ENCODE results near the gene PRDM16.
"Not testable (repeated sequence)": the region's sequence is repeated elsewhere in the genome, so short reads cannot be mapped to it uniquely, and the experiment has no call there.

The PRDM16 gene

GRCh38 chr1:3226191-3226590 lies 157.2 kb downstream of the PRDM16 start:
- no peak for DNase-seq (ENCODE audit: low read depth, low spot score)

- no peak for DNase-seq (ENCODE audit: low read depth, low spot score)
Observed at GRCh38 chr1:3226701-3227350, 157.8 kb downstream of the PRDM16 start.

DNA sequence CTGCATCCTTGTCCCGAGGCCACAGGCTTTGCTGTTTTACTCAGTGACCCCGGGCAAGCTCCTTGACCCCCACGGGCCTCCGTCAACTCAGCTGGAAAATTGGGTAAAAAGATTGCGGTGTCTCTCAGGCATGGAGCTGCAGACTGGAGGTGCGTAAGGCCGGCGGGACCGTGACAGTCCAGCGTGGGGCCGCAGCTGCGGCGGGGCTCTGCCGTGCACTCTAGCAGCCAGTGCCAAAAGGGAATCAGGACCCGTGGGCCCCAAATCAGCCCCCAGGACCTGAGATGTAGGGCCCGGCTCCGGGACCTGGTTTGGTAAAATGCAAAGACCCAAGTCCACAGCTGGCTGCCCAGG lies 158.3 kb downstream of the PRDM16 start:
- no peak for DNase-seq (ENCODE audit: low read depth, low spot score)

- no peak for DNase-seq (ENCODE audit: low read depth, low spot score)
Observed at GRCh38 chr1:3227893-3228292, 158.9 kb downstream of the PRDM16 start.

DNA sequence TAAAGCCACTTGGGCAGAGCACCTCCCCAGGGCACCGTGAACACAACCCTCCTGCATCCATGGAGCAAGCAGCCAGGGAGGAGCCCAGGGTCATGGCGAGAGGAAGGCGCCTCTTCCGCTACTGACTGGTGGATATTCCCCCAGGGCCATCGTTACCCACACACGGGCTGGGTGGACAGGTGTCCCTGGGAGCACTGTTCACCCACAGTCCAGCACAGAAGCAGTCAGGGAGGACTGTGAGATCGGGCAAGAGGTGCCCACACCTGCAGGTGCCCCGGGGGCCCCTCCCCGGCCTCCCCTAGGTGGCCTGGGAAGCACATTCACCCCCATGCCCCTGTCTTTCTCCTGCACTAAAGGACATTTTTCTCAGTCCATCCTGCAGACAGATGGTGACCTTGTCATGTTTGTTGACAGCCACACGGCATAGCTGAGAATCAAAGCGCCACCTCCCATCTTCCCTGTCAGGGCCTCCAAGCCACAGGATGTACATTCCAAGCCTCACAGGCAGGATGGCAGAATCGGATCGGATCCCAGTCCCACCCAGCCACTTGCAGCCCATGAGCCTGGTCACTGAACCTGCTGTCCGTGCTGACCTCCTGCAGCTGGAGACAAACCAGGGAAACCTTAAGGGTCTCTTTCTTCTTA lies 160.2 kb downstream of the PRDM16 start:
- DNase-seq (ENCODE audit: low read depth, low spot score), result no peak

DNA sequence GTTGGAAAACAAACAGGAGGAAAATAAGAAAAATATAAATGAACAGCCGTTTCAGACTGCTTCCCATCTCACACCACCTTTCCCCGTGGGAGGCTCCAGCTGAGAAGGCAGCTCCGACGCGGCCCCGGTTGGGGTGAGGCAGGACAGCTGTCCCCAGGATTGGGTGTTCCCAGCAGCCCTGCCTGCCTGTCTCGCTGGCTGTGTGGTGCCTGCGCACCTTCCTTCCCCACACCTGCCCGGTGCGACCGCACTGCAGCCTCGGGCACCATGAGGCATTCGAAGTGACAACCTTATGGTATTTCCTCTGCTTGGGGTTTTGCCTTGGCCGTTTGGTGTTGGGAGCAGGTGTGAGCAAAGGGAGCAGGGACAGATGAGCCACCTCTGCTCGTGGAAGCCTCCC lies 161.6 kb downstream of the PRDM16 start:
- DNase-seq (ENCODE audit: low read depth, low spot score), result no peak

DNA sequence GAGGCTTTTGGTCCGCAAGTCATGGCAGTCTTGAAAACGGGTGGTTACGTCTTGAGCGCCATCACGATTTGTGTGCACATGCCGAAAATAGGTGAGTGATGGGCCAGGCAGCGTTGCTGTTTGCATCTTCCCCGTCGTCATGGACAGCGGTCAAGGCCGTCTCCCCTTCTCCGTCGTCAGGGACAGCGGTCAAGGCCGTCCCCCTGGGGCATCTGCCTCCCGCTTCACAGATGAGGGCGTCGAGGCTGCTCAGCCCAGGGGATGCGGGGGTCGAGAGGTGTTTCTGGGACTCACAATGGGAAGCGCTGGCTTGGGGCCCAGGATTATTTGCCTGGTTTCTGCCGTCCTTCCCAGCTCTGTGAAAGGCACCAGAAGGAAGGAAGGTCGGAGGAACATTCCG lies 162.2 kb downstream of the PRDM16 start:
- no peak for DNase-seq (ENCODE audit: low read depth, low spot score)

GRCh38 chr1:3231826-3232225 lies 162.8 kb downstream of the PRDM16 start:
- no peak for DNase-seq (ENCODE audit: low read depth, low spot score)

DNA sequence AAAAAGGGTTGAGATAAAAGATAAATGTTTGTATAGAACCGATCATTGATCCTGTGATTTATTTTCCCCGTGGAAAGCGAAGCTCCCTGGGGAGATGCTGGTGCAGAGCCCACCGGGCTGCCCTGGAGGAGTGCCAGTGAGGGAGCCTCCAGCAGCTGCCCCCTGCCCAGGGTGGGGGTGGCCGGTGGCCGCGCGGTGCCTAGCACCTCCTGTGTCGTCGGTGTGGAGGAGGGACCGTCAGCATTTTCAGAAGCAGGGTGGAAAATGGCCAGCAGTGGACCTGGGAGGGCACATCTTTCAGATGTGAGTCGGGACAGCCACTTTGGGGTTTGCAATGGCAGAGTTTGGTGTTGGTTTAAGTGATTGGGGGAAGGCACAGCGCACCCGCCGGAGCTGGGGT lies 164.0 kb downstream of the PRDM16 start:
- no peak for DNase-seq (ENCODE audit: low read depth, low spot score)

- DNase-seq (ENCODE audit: low read depth, low spot score), result no peak
Observed at GRCh38 chr1:3233551-3233950, 164.5 kb downstream of the PRDM16 start.

- no peak for DNase-seq (ENCODE audit: low read depth, low spot score)
Observed at GRCh38 chr1:3234281-3234680, 165.3 kb downstream of the PRDM16 start.

DNA sequence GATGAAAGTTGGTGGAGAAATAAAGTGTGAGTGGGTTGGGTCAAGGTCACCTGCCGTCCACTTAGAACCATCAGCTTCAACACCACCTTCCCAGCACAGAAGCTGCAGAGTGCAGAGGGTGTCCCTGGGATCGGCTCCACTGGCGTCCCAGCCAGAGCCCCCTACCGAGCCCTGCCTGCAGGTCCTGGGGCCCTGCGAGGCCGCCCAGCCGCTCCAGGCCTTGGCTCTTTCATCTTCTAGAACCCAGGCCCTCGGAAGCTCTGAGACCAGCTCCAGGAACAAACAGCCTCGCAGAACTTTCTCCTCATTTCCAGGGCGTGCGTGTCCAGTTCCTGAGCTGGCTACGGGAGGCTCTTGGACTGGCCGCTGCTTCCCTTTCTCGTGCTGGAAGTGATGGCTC lies 166.0 kb downstream of the PRDM16 start:
- DNase-seq (ENCODE audit: low read depth, low spot score), result no peak

- no peak for DNase-seq (ENCODE audit: low read depth, low spot score)
Observed at GRCh38 chr1:3235496-3235895, 166.5 kb downstream of the PRDM16 start.

DNA sequence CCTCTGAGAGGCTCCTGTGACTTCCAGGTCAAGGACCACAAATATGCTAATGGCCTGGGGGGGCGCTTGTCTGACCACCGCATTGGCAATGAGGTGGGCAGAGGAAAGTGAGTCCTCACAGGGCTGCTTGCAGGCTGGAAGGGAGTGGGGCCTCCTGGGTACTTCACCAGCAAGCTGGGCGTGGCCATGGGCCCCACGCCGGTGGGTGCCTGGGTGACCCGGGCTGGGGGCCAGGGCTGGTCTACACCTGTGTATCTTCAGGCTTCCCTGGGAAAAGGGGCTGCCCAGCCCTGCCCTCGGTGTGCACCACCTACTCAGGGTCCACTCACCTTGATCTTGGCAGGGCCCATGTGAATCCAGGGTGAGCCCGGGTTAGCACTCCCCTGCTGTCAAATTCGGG lies 167.4 kb downstream of the PRDM16 start:
- no peak for DNase-seq (ENCODE audit: low read depth, low spot score)

DNA sequence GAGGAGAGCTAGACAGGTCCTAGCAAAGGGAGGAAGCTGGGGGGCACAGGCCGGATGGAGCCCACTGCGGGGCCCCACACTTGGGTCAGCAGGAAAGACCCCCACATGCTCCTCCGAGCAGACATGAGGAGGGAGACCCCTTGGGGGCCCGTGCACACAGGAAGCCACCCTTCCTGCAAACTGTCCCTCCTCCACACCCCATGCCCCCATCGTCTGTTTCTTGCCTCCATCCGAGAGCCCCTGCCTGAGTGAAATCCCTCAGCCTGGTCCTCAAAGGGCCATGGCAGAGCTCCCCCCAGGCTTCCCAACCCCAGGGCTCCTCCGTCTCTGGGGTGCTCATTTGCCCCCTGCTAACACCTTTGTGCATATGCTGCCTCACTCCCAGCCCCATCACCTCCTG lies 168.0 kb downstream of the PRDM16 start:
- DNase-seq (ENCODE audit: low read depth, low spot score), result no peak

- no peak for DNase-seq (ENCODE audit: low read depth, low spot score)
Observed at GRCh38 chr1:3237570-3237969, 168.6 kb downstream of the PRDM16 start.

DNA sequence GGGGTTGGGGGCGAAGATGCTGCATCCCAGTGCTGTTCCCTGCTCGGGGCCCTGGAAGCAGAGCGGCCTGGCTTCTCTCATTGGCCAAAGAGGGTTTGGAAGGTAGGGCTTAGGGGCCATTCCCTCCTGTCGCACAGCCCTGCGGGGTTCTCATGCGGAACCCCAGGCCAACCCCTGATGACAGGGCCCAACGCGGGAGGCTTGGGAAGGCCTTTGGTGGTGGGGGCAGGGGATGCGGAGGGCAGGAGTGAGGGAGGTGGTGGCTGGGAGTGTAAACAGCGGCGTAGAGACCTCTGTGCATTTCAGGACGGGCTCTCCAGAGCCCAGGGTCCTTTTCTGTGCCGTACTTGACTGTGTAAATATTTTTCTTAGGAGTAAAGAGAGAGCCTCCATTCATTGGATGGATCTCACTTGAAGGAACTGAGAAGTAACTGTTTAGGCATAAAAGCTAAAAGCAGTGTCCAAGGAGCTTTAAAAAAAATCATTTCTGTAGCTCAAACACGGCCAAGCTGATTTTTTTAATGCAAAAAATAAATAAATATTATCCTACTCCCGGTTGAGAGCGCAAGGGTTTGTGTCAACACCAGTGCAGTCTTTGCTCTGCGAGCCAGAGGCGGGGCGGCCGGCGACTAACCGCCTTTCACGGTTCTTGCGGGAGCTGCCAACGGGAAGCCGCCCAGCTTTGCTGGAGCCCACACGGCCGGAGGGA lies 169.1 kb downstream of the PRDM16 start:
- no peak for DNase-seq (ENCODE audit: low read depth, low spot score)

GRCh38 chr1:3238703-3239278 lies 169.8 kb downstream of the PRDM16 start:
- no peak for DNase-seq (ENCODE audit: low read depth, low spot score)

DNA sequence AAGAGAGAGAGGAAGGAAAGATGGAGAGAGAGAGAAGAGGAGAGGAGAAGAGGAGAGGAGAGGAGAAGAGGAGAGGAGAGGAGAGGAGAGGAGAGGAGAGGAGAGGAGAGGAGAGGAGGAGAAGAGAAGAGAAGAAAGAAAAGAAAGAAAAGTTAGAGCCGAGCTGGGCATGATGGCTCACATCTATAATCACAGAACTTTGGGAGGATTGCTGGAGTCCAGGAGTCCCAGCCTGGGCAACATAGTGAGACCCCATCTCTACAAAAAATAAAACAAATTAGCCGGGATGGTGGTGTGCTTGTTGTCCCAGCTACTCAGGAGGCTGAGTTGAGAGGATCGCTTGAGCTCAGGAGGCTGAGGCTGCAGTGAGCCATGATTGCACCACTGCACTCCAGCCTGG lies 171.0 kb downstream of the PRDM16 start:
- DNase-seq (ENCODE audit: low read depth, low spot score), result not testable (repeated sequence)

DNA sequence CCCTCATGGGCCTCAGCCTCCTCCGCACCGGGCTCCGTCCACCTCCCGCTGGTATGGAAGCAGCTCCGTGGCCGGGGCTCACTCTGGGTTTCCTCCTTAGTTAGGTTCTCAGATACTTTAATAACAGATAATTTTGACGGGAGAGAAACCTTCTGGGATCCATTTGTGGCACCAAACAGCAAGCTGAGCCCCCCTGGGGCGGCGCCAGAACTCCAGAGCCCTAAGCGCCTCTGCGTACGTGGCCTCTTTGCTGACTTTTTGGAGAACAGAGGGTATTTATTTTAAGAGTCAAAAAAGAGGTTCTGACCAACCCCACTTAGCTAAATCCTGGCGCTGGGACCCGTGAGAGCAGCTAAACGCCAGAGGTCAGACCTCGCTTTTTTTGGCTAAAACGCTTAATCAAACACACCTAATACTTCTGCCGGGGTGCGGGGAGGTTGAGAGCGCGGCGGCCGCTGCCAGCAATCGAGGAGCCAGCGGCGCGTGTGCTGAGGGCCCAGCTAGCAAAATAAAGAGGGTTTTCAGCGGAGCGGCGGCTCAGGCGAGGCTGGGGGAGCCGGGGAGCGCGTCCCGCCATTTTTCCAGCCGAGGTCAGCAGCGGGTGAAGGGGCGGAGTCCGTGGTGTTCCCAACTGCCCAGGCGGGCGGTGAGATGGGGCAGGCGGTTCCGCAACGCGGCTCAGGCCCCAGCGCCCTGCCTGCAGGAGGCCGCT lies 171.7 kb downstream of the PRDM16 start:
- DNase-seq (ENCODE audit: low read depth, low spot score), result no peak

DNA sequence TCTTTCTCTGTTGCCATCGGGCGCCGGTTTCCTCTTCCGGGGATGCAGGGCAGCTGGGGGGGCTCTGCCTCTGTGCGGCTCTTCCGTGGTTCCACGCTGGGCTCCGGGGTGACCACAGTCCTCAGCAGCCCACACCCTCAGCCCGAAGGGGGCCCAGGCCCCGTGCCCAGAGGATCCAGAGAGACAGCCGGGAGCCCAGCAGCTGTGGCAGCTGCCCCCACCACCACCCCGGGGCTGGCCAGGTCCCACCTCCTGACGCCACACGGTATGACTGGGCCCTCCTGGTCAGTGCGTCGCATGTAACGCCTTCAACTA lies 172.2 kb downstream of the PRDM16 start:
- DNase-seq (ENCODE audit: low read depth, low spot score), result no peak

DNA sequence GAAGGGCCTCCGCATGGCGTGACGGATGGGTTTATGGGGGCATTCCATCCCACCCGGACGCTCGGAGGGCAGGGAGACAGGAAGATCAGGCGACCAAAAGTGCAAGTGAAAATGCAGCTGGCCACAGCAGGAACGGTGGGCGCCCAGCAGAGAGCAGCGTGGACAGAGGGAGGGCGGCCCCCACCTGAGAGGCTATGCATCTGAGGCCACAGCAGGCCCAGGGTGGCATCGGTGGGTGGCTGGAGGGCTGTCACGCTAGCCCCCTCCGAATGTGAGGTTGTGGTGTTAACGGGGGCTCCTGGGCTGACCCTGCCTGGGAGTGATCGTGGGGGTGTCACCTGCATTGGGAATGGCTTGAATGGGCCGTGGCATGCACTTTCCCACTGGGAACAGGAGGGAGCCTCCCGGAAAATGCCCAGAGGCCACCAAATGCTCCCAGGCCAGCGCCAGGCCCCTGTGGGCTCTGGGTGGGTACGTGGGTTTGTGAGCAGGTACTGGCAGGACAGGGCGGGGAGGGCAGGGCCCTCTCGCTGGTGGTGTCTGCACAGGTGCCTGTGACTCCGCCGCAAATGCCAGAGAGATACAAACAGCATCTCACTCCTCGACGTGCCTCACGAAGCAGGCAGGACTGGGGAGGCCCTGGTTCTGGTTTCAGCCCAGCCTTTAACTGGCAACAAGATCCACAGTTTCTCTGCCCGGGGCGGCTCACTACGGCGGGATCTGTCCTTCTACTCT lies 172.8 kb downstream of the PRDM16 start:
- no peak for DNase-seq (ENCODE audit: low read depth, low spot score)

All from smooth muscle cell of the brain vasculature (primary cell).